HG03045 (cell line): ENCODE measurements around the gene PEX26.
"Not testable (repeated sequence)": the region's sequence is repeated elsewhere in the genome, so short reads cannot be mapped to it uniquely, and the experiment has no call there.

ENCODE experiments used
- ATAC-seq: cut with Tn5 transposase; IDR thresholded peaks from one replicate; pipeline ENCODE4 v1.9.1; 2021; ENCODE audit warnings: mild to moderate bottlenecking, moderate library complexity; ENCODE audit not compliant: unreplicated experiment

Gene PEX26

DNA sequence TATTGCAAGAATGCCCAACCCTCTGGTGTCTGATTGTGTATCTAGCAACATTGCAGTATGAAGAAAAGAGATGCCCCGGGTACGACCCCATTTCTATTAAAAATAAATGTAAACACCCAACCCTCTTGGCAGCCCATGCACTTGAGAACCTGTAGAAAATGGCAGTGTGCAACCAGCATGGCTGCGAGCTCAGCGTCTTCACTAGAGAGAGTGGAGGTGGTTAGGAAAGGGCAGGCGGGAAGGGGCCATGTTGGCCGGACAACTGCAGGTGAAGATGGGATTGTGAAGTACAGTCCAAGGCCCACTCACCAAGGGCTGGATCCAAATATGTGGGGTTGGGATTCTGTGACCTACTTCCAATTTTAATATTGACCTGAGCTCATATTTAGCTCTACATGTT, 15.9 kb downstream of the PEX26 start:
- no peak for ATAC-seq

- ATAC-seq = no peak
These were observed 17.5 kb downstream of the PEX26 start for GRCh38 chr22:18095101-18095805.

DNA sequence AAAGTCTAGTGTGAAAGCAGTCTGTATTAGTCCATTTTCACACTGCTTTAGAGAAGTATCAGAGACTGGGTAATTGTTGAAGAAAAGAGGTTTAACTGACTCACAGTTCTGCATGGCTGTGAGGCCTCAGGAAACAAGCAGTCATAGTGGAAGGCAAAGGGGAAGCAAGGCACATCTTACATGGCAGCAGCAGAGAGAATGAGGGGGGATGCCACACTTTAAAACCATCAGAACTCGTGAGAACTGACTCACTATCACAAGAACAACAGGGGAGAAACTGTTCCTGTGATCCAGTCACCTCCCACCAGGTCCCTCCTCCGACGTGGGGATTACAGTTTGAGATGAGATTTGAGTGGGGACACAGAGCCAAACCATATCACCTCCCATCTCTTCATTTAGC, 19.0 kb downstream of the PEX26 start:
- ATAC-seq = no peak

DNA sequence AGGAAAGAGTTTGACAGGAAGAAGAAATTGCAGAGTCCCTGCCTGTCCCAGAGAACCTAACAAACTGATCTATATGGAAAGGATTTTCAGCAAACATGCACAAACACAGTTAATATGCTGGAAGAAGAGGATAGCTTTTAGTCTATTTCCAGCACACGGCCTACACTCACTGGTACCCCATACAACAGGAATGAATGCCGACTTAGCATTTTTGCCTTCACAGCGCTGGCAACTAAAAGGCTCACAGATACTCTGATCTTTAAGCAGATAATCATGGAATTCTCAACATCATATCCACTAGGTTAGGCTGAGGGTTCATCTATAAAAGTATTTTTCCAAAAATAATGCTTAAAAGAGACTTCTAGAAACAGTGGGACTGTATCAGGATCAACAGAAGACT, 23.0 kb downstream of the PEX26 start:
- ATAC-seq = no peak

DNA sequence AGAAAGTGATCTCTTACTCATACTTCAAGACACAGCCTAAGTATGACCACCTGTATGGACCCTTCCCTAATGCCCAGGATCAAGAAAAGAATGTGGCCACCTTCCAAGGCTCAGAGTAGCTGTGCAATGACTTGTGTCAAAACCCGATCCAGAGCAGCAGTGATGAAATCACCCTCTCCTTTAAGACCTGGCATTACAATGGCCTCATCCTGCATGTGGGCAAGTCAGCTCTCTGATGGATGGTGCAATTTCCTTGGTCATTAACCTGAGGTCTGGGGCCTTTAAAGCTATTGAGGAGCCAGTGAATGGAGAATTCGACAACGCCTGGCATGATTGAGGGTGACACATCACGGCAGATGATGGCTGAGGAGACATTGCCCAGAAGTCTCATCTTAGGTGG, 23.7 kb downstream of the PEX26 start:
- no peak for ATAC-seq

- ATAC-seq = no peak
These were observed 25.9 kb downstream of the PEX26 start for GRCh38 chr22:18103527-18104269.

DNA sequence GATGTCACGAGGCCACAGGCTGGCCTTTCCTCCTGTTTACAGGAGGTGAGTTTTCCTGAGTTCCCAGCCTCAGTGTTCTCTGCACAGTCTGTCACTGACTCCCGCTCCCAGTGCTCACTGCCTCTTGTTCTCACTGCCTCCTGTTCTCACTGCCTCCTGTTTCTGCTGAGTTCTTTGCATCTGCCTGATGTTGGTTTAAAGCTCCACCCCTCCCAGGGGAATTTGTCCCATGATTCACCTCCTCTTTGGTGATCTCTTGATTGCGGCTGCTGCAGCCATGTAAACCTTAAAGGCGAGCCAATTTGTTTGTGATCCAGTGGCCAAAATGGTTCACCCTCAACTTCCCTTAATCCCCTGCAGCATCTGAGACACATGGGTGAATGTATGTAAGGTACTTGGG, 26.8 kb downstream of the PEX26 start:
- ATAC-seq = no peak

- ATAC-seq = not testable (repeated sequence)
These were observed 28.2 kb downstream of the PEX26 start for GRCh38 chr22:18105981-18106380.

DNA sequence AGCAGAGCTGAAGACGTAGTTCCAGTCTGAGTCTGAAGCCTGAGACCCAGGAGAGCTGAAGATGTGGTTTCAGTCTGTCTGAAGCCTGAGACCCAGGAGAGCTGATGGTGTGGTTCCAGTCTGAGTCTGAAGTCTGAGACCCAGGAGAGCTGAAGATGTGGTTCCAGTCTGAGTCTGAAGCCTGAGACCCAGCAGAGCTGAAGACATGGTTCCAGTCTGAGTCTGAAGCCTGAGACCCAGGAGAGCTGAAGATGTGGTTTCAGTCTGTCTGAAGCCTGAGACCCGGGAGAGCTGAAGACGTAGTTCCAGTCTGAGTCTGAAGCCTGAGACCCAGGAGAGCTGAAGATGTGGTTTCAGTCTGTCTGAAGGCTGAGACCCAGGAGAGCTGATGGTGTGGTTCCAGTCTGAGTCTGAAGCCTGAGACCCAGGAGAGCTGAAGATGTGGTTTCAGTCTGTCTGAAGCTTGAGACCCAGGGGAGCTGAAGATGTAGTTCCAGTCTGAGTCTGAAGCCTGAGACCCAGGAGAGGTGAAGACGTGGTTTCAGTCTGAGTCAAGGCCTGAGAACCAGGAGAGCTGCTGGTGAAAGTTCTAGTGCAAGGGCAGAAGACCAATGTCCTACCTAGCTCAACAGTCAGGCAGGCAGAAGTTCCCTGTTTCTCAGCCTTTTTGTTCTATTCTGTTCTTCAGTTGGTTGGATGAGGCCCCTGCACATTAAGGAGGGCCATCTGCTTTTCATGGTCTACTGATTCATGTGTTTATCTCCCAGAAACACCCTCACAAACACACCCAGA, 29.0 kb downstream of the PEX26 start:
- not testable (repeated sequence) for ATAC-seq

DNA sequence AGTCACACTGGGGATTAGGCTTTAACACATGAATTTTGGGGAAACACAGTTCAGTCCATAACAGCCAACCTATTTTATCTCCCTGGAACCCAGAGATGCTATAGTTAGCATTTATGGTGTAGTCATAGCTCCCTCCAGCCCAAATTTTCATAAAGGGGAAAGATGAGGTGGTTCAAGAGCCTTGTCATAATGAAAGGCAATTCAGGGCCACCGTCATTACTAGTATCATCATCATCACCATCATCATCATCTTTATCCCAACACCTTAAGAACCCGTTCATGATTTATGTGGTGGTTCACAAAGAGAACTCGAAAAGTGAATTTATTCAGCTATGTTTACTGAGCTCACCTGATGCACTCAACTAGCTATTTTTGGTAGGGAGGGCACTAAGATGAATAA, 30.4 kb downstream of the PEX26 start:
- ATAC-seq = no peak

DNA sequence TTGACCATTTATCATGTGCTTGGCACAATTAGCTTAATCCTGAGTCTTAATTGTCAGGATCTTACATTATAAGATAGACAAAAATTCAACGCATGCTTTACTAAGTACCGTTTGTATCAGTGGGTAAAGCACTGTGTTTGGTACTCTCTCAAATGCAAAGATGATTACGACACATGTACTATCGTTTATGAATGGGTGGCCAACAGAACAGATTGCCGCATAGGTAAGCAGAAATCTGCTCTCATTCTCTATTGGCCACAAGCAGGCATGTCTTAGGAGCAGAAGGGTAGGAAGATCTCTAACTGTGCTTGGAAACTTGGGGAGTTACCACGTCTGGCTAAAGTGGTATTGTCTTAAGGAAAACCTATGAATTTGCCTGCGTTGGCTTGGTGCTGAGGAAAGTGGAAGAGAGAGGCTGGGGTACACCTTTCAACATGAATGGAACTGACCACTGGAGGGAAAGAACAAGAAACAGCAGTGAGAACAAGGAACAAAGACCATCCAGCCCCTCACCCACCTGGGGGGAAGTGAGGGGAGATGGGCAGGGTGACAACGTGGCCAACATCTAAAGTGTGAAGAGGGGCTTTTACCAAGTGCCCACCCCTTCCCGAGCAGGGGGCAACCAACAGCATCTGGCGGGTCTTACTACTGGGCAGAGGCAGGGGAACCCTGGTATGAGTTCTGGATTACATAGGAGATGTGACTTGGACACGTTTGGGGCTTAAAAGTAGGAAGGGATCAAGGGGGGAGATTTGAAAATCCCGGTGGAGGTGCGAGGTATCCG, 31.8 kb downstream of the PEX26 start:
- no peak for ATAC-seq

DNA sequence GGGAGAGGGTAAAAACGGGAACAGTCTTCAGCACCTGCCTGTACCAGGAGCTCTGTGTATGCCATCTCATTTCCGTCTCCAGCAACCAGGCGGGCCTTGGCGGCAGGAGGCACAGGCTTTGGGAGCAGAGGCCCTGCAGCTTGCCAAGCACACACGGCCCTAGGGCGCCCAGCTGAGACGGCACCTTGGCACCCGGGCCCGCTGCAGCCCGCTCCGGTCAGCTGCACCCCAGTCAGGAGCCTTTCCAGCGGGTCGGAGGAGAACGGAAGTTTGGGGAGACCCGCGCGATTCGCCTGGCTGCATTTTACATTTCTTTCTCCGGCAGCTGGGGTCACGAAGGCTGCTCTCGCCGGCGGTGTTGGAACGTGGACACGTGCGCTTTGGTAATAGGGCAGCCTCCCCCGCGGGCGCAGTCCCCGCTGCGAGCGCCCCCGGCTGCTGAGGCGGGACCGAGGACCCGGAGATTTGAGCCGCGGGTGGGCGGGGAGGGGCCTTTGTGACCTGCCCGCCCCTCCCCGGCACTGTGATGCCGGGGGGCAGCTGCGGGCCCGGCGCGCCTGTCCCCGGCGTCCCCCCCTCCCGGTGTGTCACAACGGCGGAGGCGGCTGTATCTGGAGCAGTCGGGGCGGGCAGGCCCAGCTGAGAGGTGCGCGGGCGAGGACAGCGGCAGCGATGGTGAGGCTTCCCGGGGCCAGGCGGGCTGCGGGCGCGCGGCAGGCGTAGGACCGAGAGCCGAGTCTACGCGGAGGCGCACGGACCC, 32.6 kb downstream of the PEX26 start, which contains the start of gene TUBA8:
TUBA8 (plus strand) TSS at position 616 of the 760 bp plus-strand sequence; CDS start at position 673, 57 bp downstream.
- ATAC-seq = no peak

DNA sequence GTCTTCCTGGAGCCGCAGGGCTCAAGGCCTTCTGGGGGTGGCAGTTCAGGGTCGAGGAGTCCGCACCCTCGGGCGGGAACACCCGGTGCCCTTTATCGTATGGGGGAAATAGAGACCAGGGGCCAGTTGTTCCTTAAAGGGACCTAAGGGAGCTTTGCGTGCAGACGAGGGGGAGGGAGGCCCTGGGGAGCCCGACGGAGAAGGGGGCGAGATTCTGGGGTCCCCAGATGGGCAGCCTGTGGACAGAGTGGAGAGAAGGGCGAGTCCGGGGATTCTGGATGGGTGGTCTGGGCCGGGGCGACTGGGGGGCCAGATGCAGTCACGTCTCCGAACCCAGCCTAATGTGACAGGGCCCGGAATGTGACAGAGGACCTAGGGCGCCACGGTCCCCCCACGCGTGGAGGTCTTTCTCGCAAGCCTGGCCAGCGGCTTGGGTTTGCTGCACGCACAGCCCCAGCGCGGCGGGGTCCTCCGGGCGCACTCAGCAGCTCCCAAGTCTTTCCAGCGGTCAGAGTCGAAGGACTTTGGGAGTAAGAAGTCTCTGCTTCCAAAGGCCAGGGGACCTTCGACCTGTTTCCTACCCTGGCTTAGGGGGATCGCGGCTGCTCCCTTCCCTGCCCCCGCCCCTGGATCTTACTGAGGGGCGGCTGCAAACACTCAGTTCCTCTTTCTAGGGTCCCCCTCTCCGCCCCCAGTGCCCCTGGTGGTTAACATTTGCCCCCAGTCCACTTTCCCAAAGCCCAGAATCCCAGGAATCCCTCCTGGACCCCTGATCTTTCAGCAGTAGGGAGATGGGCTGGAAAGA, 33.4 kb downstream of the PEX26 start:
- ATAC-seq = no peak

DNA sequence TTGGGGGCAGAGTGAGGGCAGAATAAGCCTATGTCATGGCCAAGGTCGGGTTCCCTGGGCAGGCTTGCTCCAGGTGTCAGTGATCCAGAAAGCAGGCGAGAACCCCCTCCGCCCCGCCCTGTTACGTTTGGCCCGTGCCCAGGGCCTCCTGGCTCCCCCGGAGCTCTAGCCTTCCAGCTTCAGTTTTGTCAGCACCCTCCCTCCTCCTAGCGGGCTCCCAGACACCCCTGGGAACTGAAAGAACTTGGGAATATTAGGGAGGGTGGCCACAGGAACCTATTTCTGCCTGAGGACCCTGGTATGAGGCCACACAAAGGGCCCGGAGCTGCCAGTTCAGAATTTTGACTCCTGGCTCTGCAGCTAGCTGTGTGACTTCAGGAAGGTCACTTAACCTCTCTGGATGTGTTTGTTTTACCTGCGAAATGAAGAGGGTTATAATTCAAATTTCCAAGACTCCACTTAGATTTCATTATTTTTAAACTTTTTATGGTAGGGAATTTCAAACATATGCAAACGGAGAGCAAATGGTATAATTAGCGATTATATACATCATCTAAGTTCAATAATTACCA, 34.1 kb downstream of the PEX26 start:
- no peak for ATAC-seq

DNA sequence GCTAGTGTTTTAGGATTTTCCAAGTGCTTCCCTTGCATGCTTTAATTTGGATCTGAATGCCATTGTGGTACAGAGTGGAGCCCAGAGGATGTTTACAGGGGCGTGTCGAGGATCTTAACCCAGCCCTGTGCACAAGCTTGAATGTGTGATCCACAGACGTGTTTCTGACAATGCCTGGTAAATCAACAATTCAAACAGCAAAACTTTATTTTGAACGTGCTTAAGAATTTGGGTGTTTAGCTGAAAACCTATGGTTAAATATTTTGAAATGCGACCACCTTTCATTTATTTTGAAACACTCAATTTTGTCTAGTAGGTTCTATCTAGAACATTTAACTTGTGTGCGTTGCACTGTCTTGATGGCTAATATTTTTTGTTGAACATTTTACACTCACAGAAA, 34.6 kb downstream of the PEX26 start:
- no peak for ATAC-seq

DNA sequence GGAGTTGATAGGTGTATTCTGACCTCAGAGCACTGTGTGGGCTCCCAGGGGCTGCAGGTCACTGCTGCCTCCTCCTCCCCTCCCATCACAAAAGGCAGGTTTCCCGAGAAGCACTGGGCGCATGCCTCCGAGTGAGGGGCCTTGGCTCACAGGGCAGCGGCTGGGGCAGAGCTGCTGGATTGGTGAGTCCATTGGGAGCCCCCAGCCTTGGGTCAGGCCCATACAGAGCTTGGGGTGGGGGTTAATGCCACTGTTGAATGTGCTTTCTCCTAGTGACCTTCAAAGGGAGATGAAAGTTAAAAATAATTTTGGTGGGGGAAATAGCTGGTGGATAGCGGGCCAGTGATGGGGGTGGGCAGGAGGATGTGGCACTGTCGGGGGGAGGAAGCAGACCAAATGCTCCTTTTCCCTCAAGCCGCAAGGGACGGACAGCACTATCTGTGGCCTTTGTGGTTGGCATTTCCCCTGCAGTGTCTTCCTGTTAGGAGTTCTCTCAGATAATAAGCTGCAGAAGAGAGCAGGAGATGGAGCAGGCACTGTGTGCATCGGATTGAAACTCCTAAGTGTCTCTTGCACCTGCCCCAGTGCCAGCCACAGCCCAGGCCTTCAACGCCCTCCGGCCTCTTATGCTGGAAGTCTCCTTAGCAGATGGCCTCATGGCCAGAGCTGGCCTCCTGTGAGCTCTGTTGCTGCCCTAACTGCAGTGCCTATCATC, 36.0 kb downstream of the PEX26 start:
- ATAC-seq = no peak

- no peak for ATAC-seq
These were observed 36.7 kb downstream of the PEX26 start for GRCh38 chr22:18114495-18114894.

DNA sequence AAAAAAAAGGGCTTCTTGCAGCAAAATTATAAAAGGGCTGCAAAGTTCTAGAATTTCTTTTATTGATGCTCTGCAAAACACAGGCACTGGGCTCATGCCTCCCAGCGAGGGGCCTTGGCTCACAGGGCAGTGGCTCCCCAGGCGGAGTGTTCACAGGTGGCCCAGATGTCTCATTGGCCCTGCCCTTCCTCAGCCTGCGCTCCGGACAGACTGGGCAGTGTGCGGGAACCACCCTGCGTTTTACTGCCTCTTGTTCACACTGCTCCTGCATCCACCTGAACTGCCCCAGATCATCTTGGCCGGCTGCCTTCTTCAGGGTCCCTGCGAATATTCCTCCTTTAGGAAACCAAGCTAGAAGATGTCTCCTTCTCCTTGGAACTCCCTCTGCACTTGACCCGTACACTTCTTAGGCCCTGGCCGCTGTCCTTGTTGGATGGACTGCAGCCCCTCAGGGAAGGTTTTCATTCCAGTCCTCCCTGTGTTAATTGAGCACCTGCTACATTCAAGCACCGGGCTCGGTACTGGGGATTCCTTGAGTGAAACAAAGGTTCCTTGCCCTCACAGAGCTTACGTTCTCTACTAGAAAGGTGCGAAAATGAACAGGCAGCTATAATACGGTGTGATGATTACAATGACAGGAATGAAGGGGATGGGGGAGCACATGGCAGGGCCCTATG, 37.3 kb downstream of the PEX26 start:
- no peak for ATAC-seq
